ENCODE measurements around the gene RAP1B.

The RAP1B gene

GRCh38 chr12:68611806-68612160, 1.1 kb downstream of the RAP1B start:
- DNase-seq (ENCODE audit: low read depth, low spot score), result no peak

GRCh38 chr12:68612202-68612601, 1.5 kb downstream of the RAP1B start:
- no peak for DNase-seq (ENCODE audit: low read depth, low spot score)

DNA sequence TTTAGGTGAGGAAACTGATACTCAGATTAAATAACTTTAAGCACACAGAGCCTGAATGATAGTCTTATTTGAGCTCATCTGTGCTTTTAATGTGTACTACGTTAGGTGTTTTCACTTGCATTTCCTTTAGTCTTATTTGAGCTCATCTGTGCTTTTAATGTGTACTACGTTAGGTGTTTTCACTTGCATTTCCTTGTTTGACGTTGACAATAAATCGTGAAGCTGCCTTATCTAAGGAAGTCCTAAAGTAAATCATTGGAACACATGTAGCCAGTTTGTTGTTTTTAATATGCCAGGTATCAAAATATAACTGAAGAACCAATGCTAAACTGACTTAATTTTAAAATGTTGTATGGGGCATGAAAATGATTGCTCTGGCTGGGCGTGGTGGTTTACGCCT, 2.0 kb downstream of the RAP1B start:
- DNase-seq (ENCODE audit: low read depth, low spot score), result no peak

DNA sequence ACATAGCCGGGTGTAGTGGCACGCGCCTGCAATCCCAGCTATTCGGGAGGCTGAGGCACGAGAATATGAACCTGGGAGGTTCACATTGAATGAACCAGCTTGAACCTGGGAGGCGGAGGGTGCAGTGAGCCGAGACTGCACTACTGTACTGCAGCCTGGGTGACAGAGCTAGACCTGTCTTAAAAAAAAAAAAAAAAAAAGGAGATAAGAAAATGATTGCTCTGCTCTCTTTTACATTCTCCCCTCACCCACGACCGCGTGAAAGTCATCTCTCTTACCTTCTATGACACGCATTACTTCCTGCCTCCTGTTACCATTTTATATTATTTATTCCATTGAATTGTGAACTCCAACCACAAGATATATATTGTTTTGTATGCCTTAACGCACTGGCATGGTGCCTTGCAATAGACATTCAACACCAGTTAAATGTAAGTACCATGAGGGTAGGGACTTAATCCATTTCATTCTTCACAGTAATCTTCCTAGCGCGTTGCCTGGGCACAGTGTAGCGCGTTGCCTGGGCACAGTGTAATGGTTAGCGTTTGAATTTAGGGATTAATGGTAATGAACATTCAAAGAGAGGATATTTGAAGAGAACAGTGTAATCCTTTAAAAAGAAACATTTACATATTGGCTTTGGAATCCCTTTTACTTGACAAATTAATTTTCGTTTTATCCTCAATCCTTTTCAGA, 2.7 kb downstream of the RAP1B start:
- DNase-seq (ENCODE audit: low read depth, low spot score), result no peak

DNA sequence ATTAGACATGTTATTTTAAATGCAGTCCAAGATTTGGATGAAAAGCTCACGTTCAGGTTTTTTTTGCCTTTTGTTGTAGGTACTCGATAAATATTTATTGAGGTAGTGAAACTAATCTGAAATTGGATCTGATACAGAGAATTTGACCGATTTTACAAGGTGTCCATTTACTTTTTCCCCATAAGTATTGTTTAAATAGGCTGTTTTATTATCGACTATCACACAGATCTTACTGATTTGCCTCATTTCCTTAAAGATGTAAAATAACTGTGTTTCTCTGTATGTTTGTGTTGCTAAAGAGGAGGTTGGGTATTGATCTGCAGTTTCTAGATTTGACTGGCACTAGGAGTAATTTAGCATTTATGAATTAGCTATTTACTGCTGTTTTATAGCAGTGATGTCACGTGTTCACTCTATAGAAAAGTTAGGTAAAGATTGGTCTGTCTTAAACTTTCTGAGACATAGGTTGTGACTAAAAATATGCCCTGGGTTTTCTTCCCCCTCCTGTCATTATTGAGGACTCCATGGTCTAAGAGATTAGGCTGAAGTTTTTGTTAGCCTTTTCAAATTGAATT, 3.5 kb downstream of the RAP1B start:
- DNase-seq (ENCODE audit: low read depth, low spot score), result no peak

GRCh38 chr12:68614769-68615168, 4.1 kb downstream of the RAP1B start:
- no peak for DNase-seq (ENCODE audit: low read depth, low spot score)

DNA sequence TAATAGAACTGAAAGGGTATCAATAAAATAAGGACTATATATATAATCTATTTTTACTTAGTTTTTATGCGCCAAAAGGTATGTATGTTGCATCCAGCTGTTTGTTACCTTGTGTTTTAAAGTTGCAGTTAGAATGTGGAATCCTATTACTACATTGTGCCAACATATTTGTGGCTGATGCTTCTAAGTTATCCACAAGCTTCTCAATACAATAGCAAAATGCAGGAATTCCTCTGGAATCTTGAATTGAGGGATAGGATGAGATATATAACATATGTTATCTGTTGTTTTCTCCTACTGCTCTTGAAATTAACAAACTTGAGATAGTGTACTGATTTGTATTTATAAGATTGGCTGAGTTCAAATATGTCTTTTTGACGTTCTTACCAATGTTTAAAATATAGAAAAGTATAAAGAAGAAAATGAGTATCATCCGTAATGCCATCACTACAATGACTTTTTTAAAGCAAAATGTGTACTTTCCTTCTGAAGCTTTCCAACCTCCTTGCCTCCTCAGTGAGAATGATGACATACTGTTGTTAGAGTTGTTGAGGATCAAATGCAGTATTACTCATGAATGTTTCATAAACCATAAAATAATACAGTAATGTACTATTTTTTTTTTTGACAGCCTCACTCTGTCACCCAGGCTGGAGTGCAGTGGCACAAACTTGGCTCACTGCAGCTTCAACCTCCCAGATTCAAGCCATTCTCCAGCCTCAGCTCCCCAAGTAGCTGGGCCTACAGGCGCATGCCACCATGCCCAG, 6.6 kb downstream of the RAP1B start:
- no peak for DNase-seq (ENCODE audit: low read depth, low spot score)

DNA sequence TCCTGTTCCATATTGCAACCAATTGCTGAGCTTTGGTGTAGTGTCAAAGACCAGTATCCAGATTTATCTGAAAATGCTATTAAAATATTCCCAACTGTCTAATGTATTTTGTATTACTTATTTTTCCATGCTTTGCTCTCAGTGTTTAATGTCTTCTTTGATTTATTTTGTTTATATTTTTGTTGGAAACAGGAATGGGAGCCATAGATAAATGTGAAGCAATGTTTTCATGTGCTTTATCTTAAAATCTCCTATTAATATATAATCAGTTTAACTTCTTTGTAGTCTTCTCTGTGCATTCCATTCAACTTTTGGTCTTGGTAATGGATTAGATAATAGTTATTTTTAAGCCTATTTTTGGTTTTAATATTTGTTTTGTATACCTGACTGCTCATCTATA, 8.8 kb downstream of the RAP1B start:
- DNase-seq (ENCODE audit: low read depth, low spot score), result no peak

GRCh38 chr12:68620519-68621471, 10.1 kb downstream of the RAP1B start:
- DNase-seq (ENCODE audit: low read depth, low spot score), result no peak

GRCh38 chr12:68621472-68622081, 10.9 kb downstream of the RAP1B start:
- DNase-seq (ENCODE audit: low read depth, low spot score), result no peak

DNA sequence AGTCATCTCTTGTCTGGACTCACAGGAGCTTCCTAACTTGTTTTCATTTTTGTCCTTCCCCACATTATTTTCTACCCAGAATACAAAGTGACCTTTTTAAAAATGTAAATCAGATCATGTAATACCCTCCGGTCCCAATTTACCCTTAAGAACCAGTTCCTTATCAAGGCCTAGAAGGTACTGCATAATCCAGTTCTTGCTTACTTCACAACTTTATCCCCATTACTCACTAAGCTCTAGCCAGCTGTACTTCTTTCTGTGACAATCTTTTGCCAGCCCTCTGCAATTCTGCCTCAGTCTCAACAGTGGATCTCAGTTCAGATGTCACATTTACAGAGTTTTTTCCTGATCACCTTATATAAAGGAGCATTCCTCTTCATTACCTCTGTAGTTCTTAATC, 11.6 kb downstream of the RAP1B start:
- no peak for DNase-seq (ENCODE audit: low read depth, low spot score)

- no peak for DNase-seq (ENCODE audit: low read depth, low spot score)
These were observed 12.4 kb downstream of the RAP1B start for GRCh38 chr12:68623059-68623458.

GRCh38 chr12:68623984-68624383, 13.3 kb downstream of the RAP1B start:
- no peak for DNase-seq (ENCODE audit: low read depth, low spot score)

DNA sequence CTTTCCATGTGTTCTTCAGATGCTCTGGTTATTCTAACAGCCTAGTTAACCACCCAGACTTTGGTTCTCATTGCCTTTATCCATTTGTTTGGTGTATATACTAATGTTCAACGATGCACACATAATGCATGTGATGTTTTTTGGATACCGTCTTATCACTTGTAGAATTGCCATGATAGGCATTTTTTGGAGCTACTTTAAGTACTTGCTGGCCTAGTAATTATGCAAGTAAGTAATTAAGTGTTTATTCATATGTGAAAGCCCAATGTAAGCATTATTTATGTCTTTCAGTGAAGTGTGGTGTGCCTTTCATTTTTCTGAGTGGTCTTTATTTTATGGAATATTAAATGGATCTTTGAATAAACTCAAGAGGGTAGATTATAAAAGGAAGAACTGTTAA, 14.2 kb downstream of the RAP1B start:
- no peak for DNase-seq (ENCODE audit: low read depth, low spot score)

GRCh38 chr12:68627673-68628319, 17.1 kb downstream of the RAP1B start:
- DNase-seq (ENCODE audit: low read depth, low spot score), result no peak

- no peak for DNase-seq (ENCODE audit: low read depth, low spot score)
These were observed 18.0 kb downstream of the RAP1B start for GRCh38 chr12:68628698-68629097.

GRCh38 chr12:68630050-68630449, 19.4 kb downstream of the RAP1B start:
- no peak for DNase-seq (ENCODE audit: low read depth, low spot score)

DNA sequence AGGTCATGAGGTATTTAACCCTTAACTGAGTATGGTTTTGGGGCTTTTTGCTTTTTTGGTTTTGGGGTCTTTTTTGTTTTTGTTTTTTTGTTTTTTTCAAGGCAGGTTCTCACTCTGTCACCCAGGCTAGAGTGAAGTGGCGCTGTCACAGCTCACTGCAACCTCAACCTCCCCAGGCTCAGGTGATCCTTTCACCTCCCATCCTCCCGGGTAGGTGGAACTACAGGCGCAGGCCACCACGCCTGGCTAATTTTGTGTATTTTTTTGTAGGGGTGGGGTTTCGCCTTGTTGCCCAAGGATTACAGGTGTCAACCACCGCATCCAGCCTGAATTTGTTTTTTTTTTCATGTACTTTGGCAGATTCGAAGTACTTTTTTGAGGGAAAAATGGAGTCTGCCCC, 19.9 kb downstream of the RAP1B start:
- no peak for DNase-seq (ENCODE audit: low read depth, low spot score)

- DNase-seq (ENCODE audit: low read depth, low spot score), result no peak
These were observed 20.5 kb downstream of the RAP1B start for GRCh38 chr12:68631227-68631626.

DNA sequence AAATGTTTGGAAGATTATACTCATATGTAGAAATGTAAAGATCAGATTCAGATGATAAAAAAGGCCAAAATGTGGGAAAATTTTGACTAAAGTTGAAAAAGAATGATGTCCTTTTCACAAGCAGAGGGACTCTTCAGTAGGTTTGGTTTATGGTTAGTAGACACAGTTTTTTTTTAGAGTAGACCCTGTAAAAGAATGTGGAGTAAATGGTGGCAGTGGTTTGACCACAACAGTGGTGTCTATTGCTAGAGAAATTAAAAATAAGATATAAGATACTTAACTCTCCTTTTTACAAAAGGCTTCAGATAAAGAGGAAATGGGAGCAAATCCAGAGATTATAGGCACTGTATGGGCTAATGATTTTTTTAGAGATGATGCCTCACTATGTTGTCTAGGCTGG, 21.8 kb downstream of the RAP1B start:
- no peak for DNase-seq (ENCODE audit: low read depth, low spot score)
